ENCODE results near the gene HOATZ. TPM values are rescaled to one million over a fixed set of nuclear protein-coding genes. Genes with fewer than 3 reads are reported as not detected.

HOATZ gene
- polyA plus RNA-seq, 1 experiment = not detected

GRCh38 chr11:111575740-111576139 lies 61.2 kb downstream of the HOATZ start:
- no peak for TF ChIP-seq CTCF (IDR thresholded peaks at IDR 0.05; ENCODE audit: insufficient read depth, low read depth, low read length)
- ChIA-PET CTCF (no interaction called here), POLR2A (no interaction called here)
- no peak overlapping the region for H3K4me3 ChIP-seq (ENCODE audit: low read depth, low read length)
- no peaks in the 10 kb centered on the region for H3K36me3 ChIP-seq (ENCODE audit: control insufficient read depth, insufficient read depth, low read length)
- no peaks in the 10 kb centered on the region for H3K27me3 ChIP-seq (ENCODE audit: control insufficient read depth, insufficient read depth, low read length)
- no peak for DNase-seq (ENCODE audit: low read depth)

GRCh38 chr11:111577821-111578220 lies 63.2 kb downstream of the HOATZ start:
- DNase-seq (ENCODE audit: low read depth) = no peak
- no peak for TF ChIP-seq CTCF (IDR thresholded peaks at IDR 0.05; ENCODE audit: insufficient read depth, low read depth, low read length)
- Histone ChIP-seq H3K36me3 (ENCODE audit: control insufficient read depth, insufficient read depth, low read length) (no peaks in the 10 kb centered on the region), H3K27me3 (ENCODE audit: control insufficient read depth, insufficient read depth, low read length) (no peaks in the 10 kb centered on the region), H3K4me3 (ENCODE audit: low read depth, low read length) (no peak overlapping the region)
- POLR2A ChIA-PET = no interaction called here
- CTCF ChIA-PET = interaction anchor here (1.6 kb wide), 1 partner anchor 9 kb away, joined by 5 read pairs; no protein-coding TSS in a partner anchor

- DNase-seq (ENCODE audit: low read depth) = no peak
- Histone ChIP-seq H3K36me3 (ENCODE audit: control insufficient read depth, insufficient read depth, low read length) (no peaks in the 10 kb centered on the region), H3K4me3 (ENCODE audit: low read depth, low read length) (no peak overlapping the region), H3K27me3 (ENCODE audit: control insufficient read depth, insufficient read depth, low read length) (no peaks in the 10 kb centered on the region)
- CTCF ChIA-PET = interaction anchor here (2.2 kb wide), 1 partner anchor 127 kb away, joined by 5 read pairs; no protein-coding TSS in a partner anchor
- TF ChIP-seq CTCF (IDR thresholded peaks at IDR 0.05; ENCODE audit: insufficient read depth, low read depth, low read length) = no peak
- POLR2A ChIA-PET = no interaction called here
These were observed 66.8 kb downstream of the HOATZ start for GRCh38 chr11:111581341-111581740.

GRCh38 chr11:111582163-111582562 lies 67.6 kb downstream of the HOATZ start:
- POLR2A ChIA-PET = interaction anchor here (0.6 kb wide), 1 partner anchor 389 kb away, joined by 3 read pairs; no protein-coding TSS in a partner anchor
- CTCF ChIA-PET = interaction anchor here (0.9 to 2.2 kb wide), 2 partner anchors 10 to 127 kb away, joined by 4 to 5 read pairs; no protein-coding TSS in a partner anchor
- no peak overlapping the region for H3K4me3 ChIP-seq (ENCODE audit: low read depth, low read length)
- no peaks in the 10 kb centered on the region for H3K27me3 ChIP-seq (ENCODE audit: control insufficient read depth, insufficient read depth, low read length)
- no peaks in the 10 kb centered on the region for H3K36me3 ChIP-seq (ENCODE audit: control insufficient read depth, insufficient read depth, low read length)
- DNase-seq (ENCODE audit: low read depth) = no peak
- no peak for TF ChIP-seq CTCF (IDR thresholded peaks at IDR 0.05; ENCODE audit: insufficient read depth, low read depth, low read length)

GRCh38 chr11:111582881-111583280 lies 68.3 kb downstream of the HOATZ start:
- Histone ChIP-seq H3K36me3 (ENCODE audit: control insufficient read depth, insufficient read depth, low read length) (no peaks in the 10 kb centered on the region), H3K27me3 (ENCODE audit: control insufficient read depth, insufficient read depth, low read length) (no peaks in the 10 kb centered on the region), H3K4me3 (ENCODE audit: low read depth, low read length) (no peak overlapping the region)
- no peak for TF ChIP-seq CTCF (IDR thresholded peaks at IDR 0.05; ENCODE audit: insufficient read depth, low read depth, low read length)
- DNase-seq (ENCODE audit: low read depth) = no peak
- CTCF ChIA-PET = interaction anchor here (0.9 to 2.2 kb wide), 6 partner anchors 9 to 194 kb away, joined by 3 to 7 read pairs (median 4); no protein-coding TSS in a partner anchor
- POLR2A ChIA-PET = interaction anchor here (0.6 kb wide), 2 partner anchors 53 to 390 kb away, joined by 3 to 10 read pairs; no protein-coding TSS in a partner anchor

Data from BJ (cell line).